Spleen (tissue), 7 donors: ENCODE data around the gene WASHC2A.
"Not testable (repeated sequence)": the region's sequence is repeated elsewhere in the genome, so short reads cannot be mapped to it uniquely, and the experiment has no call there.

ENCODE experiments used
- CTCF ChIP-seq, 11 experiments: fragments of 200-600 bp in 7 of 11; fragments of 450-650 bp in 4 of 11; sonication (generic) in 4 of 11; IDR thresholded peaks in 8 of 11; conservative IDR thresholded peaks in 3 of 11; 1 replicate in 7 of 11; 2 replicates in 4 of 11; pipeline versions ENCODE4 v1.4.0 to v1.8.0; 2016 to 2021; ENCODE audit warnings: antibody characterized with exemption in 11 of 11, inconsistent platforms in 4 of 11, mild to moderate bottlenecking in 1 of 11
- POLR2A ChIP-seq, 3 donors: fragments of 450-650 bp; IDR thresholded peaks; one replicate each; pipeline ENCODE4 v1.5.1; 2017; ENCODE audit warnings: antibody characterized with exemption in 3 of 3, mild to moderate bottlenecking in 1 of 3
- donor health status: DM: no; HTN: no; CAD: no; lungs with moderate emphysema.
- donor health status: DM: no; HTN: no; CAD: no.
- donor health status: DM: no; HTN: no; CAD: no.

DNA sequence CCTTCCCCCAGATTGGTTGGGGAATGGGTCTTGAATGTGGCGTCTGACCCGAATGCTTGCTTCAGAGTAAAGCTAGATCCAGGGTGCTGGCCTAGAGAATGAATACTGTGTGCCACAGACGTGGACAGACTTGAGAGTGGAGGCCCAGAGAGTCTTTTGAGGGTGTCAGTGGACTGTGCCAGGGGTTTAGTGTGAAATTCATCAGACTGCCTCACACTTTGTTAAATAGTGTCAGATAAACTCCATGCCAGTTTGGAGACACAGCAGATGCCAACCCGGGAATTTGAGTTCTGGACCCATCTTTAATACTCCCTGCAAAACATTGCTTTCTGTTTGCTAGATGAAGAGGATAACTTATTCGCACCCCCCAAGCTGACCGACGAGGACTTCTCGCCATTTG, 25.2 kb downstream of the WASHC2A start:
- not testable (repeated sequence) for TF ChIP-seq CTCF (IDR thresholded peaks at IDR 0.05 in 8 of 11, conservative IDR thresholded peaks at IDR 0.05 in 3 of 11); POLR2A (IDR thresholded peaks at IDR 0.05)
